ENCODE measurements around the gene GRM3. TPM values are rescaled to one million over a fixed set of nuclear protein-coding genes. Genes with fewer than 3 reads are reported as not detected.

GRM3 gene
- total RNA-seq, 2 experiments from 2014 or later: not detected

- H4K20me1 ChIP-seq (ENCODE audit: insufficient read depth, low read length): no peaks in the 10 kb centered on the region
Observed at GRCh38 chr7:86833360-86833759, 189.7 kb downstream of the GRM3 start.

GRCh38 chr7:86837235-86837634, 193.5 kb downstream of the GRM3 start:
- intact Hi-C loops (cut with micrococcal nuclease; ENCODE audit: unreplicated experiment): no loop called here
- TF ChIP-seq EZH2phosphoT487 (IDR thresholded peaks at IDR 0.05; ENCODE audit: borderline replicate concordance, low read depth, low read length) (no peak), CTCF (conservative IDR thresholded peaks at IDR 0.05; ENCODE audit: low read length) (no peak)
- Histone ChIP-seq H3K79me2 (ENCODE audit: insufficient read depth, low read depth, low read length) (no peaks in the 10 kb centered on the region), H3K4me1 (ENCODE audit: insufficient read depth, low read length, poor library complexity, severe bottlenecking) (no peaks in the 10 kb centered on the region), H3K4me3 (ENCODE audit: low read depth, low read length, poor library complexity, severe bottlenecking) (no peak overlapping the region), H4K20me1 (ENCODE audit: insufficient read depth, low read length) (no peaks in the 10 kb centered on the region; the same call in 1 of the 2 replicates), H3K27ac (ENCODE audit: low read depth, low read length, poor library complexity, severe bottlenecking) (no peak overlapping the region), H3K9me2 (ENCODE audit: insufficient read depth, low read length) (no peaks in the 10 kb centered on the region), H2AFZ (ENCODE audit: low read length) (no peak overlapping the region), H3K36me3 (ENCODE audit: insufficient read depth, low read length) (no peaks in the 10 kb centered on the region), H3K4me2 (ENCODE audit: low read length) (no peak overlapping the region), H3K9me3 (ENCODE audit: low read length) (no peaks in the 10 kb centered on the region)
- ChIA-PET POLR2A (interaction anchor here (0.7 kb wide), 1 partner anchor 115 kb away, joined by 3 read pairs; no protein-coding TSS in a partner anchor), CTCF (ENCODE audit: unreplicated experiment) (no interaction called here)
- DNase-seq (ENCODE audit: low spot score): no peak
- BruUV-seq (replicated peaks): no TSS peak

More at GRCh38 chr7:86833360-86833759, 189.7 kb downstream of the GRM3 start:
- Histone ChIP-seq H3K36me3 (ENCODE audit: insufficient read depth, low read length) (no peaks in the 10 kb centered on the region), H3K4me3 (ENCODE audit: low read depth, low read length, poor library complexity, severe bottlenecking) (no peak overlapping the region), H3K4me2 (ENCODE audit: low read length) (no peak overlapping the region), H3K27ac (ENCODE audit: low read depth, low read length, poor library complexity, severe bottlenecking) (no peak overlapping the region), H3K9me3 (ENCODE audit: low read length) (no peaks in the 10 kb centered on the region), H3K4me1 (ENCODE audit: insufficient read depth, low read length, poor library complexity, severe bottlenecking) (no peaks in the 10 kb centered on the region), H3K79me2 (ENCODE audit: insufficient read depth, low read depth, low read length) (no peaks in the 10 kb centered on the region), H2AFZ (ENCODE audit: low read length) (no peak overlapping the region), H3K9me2 (ENCODE audit: insufficient read depth, low read length) (no peaks in the 10 kb centered on the region)
- POLR2A ChIA-PET: interaction anchor here (0.8 kb wide), 2 partner anchors 10 to 57 kb away, joined by 3 to 4 read pairs; no protein-coding TSS in a partner anchor
- TF ChIP-seq CTCF (conservative IDR thresholded peaks at IDR 0.05; ENCODE audit: low read length) (no peak), EZH2phosphoT487 (IDR thresholded peaks at IDR 0.05; ENCODE audit: borderline replicate concordance, low read depth, low read length) (no peak)
- DNase-seq (ENCODE audit: low spot score): no peak
- intact Hi-C loops (cut with micrococcal nuclease; ENCODE audit: unreplicated experiment): no loop called here
- BruUV-seq (replicated peaks): no TSS peak
- CTCF ChIA-PET (ENCODE audit: unreplicated experiment): no interaction called here

GRCh38 chr7:86844608-86845007, 200.9 kb downstream of the GRM3 start:
- H3K9me3 ChIP-seq (ENCODE audit: low read length): no peaks in the 10 kb centered on the region
- H2AFZ ChIP-seq (ENCODE audit: low read length): no peak overlapping the region
- H3K4me2 ChIP-seq (ENCODE audit: low read length): no peak overlapping the region
- no peaks in the 10 kb centered on the region for H3K9me2 ChIP-seq (ENCODE audit: insufficient read depth, low read length)
- no TSS peak for BruUV-seq (replicated peaks)
- TF ChIP-seq EZH2phosphoT487 (IDR thresholded peaks at IDR 0.05; ENCODE audit: borderline replicate concordance, low read depth, low read length) (no peak), CTCF (conservative IDR thresholded peaks at IDR 0.05; ENCODE audit: low read length) (no peak)
- H3K36me3 ChIP-seq (ENCODE audit: insufficient read depth, low read length): no peaks in the 10 kb centered on the region
- H3K79me2 ChIP-seq (ENCODE audit: insufficient read depth, low read depth, low read length): no peaks in the 10 kb centered on the region
- H3K27ac ChIP-seq (ENCODE audit: low read depth, low read length, poor library complexity, severe bottlenecking): no peak overlapping the region
- POLR2A ChIA-PET: no interaction called here
- no peak for DNase-seq (ENCODE audit: low spot score)
- no peak overlapping the region for H3K4me3 ChIP-seq (ENCODE audit: low read depth, low read length, poor library complexity, severe bottlenecking)
- CTCF ChIA-PET (ENCODE audit: unreplicated experiment): no interaction called here
- intact Hi-C loops (cut with micrococcal nuclease; ENCODE audit: unreplicated experiment): no loop called here
- H4K20me1 ChIP-seq (ENCODE audit: insufficient read depth, low read length): no peaks in the 10 kb centered on the region
- no peaks in the 10 kb centered on the region for H3K4me1 ChIP-seq (ENCODE audit: insufficient read depth, low read length, poor library complexity, severe bottlenecking)

Measured in OCI-LY7 (cell line).